HG02885 (cell line): ENCODE results near the gene CDK14.

Experiments
- ATAC-seq: cut with Tn5 transposase; IDR thresholded peaks from one replicate; pipeline ENCODE4 v1.9.1; 2021; ENCODE audit warnings: mild to moderate bottlenecking; ENCODE audit not compliant: unreplicated experiment, poor library complexity

CDK14 gene

GRCh38 chr7:90830308-90830707, 234.2 kb downstream of the CDK14 start:
- ATAC-seq: no peak

DNA sequence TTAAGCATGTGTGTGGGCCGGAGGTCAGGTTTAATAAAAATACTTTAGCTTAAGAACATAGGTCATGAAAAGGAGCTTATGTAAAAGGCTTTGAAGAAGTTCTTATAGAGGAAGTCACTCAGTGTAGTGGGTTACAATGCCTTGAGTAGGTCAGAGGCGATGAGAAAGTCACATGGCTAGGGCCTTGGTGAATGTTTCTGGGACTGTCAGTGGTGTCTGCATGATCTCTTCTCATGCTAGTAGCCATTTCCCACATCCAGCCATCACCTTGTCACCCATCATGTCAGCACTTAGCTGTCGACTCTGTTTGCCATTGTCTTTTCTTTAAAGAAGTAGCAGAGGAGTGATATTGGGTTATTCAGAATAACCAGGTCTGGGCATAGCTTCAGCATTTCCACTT, 236.6 kb downstream of the CDK14 start:
- no peak for ATAC-seq

- no peak for ATAC-seq
These were observed 237.3 kb downstream of the CDK14 start for GRCh38 chr7:90833443-90833842.

- ATAC-seq: no peak
These were observed 238.7 kb downstream of the CDK14 start for GRCh38 chr7:90834771-90835170.

- no peak for ATAC-seq
These were observed 239.7 kb downstream of the CDK14 start for GRCh38 chr7:90835861-90836260.

DNA sequence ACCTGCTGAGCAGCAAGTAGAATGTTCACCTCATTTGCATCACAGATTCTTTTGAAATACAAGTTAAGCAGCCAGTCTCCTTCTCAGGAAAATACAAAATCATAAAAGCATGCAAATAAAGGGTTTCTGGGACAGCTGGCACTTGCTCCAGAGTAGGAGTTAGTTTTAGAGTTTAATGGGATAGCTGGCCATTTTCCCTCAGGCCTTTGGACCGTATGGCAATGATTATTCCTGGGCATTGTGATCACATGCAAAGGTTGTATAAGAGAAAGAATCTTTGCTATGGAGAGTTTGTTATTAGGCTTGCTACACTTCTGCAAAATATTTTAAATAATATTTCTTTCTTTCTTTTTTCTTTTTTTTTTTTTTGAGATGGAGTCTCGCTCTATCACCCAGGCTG, 240.8 kb downstream of the CDK14 start:
- no peak for ATAC-seq

DNA sequence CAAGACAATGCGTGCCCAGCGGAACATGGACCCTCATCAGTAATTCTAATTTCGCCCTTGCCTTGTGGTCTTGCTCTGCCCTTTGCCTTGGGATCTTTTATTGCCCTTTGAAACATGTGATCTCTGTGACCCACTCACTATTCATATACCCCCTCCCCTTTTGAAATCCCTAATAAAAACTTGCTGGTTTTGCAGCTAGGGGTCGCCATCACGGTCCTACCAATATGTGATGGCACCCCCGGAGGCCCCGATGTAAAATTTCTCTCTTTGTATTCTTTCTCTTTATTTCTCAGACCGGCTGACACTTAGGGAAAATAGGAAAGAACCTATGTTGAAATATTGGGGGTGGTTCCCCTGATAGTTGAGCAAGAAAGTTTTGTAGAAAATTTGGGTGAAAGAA, 242.7 kb downstream of the CDK14 start:
- ATAC-seq: no peak

GRCh38 chr7:90839316-90839715, 243.2 kb downstream of the CDK14 start:
- no peak for ATAC-seq

GRCh38 chr7:90839727-90840291, 243.7 kb downstream of the CDK14 start:
- no peak for ATAC-seq

- no peak for ATAC-seq
These were observed 245.8 kb downstream of the CDK14 start for GRCh38 chr7:90841759-90842429.

DNA sequence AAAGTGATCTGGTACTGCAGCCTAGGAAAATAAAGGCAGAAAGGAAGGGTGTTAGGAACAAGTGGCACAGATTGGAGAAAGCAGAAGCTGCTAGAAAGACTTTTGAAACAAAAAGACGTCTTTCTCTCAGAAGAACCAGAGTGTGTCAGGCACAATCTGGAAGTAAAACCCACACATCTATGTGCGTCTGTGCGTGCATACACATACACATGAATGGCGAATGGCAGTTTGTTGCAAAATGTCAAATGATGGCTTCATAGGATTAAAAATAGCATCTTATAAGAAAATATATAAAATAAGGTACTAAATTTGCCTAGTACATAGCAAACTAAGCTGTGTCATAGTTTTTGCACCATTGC, 246.3 kb downstream of the CDK14 start:
- no peak for ATAC-seq

DNA sequence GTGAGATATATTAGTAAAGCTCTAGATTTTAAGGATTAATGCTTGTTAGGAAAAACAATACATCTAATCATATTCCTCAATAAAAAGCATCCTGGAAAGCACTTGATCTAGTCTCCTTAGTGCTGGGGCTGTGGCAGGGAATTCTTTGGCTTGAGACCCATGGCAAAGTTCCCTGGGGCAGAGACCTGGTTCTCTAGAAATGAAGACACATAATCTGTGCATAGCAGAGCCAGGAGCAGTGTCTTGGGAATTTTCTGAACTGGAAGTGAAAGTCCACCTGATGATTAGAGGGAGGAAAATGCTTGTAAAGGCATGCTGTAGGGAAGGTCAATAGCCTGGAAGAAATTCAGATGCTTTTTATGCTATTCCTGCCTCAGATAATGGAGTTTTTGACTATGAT, 247.4 kb downstream of the CDK14 start:
- ATAC-seq: no peak

GRCh38 chr7:90844421-90844820, 248.3 kb downstream of the CDK14 start:
- ATAC-seq: no peak

GRCh38 chr7:90846192-90846591, 250.1 kb downstream of the CDK14 start:
- no peak for ATAC-seq

DNA sequence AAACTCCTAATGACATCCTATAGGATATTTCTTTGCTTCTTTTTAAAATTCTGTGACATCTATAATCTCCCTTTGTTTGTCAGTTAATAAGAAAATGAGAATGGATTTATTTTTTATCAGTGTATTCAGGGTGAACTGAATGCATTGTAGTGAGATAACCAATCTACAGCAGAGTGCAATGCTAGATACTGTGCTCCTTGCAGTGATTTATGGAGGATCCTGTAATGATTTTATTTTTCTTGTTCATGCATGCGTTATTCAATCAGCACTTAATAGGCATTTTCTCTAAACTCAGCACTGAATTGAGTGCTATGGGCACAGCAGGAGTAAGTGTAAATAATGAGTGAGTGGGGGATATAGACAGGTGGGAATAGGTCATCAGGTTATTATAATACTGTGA, 253.9 kb downstream of the CDK14 start:
- ATAC-seq: no peak

DNA sequence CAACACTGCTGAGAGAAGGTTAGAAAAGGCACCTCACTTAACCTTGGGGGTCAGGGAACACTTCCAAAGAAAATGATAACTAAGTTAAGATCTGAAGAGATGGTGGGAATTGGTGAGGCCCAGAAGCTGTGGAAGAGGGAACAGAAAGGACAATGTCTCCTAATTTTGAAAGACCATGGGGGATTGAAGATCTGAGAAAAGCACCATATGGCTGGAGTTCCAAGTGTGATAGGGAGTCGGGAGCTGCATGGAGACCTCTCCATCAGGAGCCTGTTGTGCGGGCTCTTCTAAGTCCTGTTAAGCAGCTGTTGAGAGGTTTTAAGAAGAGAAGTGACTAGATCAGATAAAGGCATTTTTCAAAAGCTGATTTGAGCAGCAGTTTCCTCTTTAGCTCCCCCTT, 254.3 kb downstream of the CDK14 start:
- no peak for ATAC-seq

DNA sequence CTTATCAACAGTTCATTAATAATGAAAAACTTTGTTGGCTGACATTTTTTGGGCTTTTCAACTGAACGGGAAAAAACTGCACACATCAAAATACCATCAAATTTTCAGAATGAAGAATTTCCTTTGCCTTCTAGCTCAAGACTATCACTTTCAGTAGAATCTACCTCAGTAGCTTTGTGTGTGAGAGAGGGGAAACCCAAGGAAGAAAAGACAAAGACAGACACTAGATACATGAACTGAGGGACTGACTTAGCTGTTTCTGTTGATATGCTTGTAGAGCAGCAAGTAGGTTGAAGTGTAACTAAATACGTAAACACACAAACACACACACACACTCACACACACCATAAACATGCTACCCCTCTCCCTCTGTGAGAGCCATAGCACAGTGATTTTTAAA, 257.1 kb downstream of the CDK14 start:
- ATAC-seq: peak; percentile 61

GRCh38 chr7:90856351-90857070, 260.4 kb downstream of the CDK14 start:
- ATAC-seq: peak; percentile 50

- ATAC-seq: no peak
These were observed 261.5 kb downstream of the CDK14 start for GRCh38 chr7:90857603-90858002.

GRCh38 chr7:90858546-90858945, 262.4 kb downstream of the CDK14 start:
- ATAC-seq: peak; percentile 68

GRCh38 chr7:90859521-90859920, 263.4 kb downstream of the CDK14 start:
- no peak for ATAC-seq

- no peak for ATAC-seq
These were observed 268.0 kb downstream of the CDK14 start for GRCh38 chr7:90864088-90864487.
